Aorta (tissue), 5 donors: Measurements from ENCODE around the gene NIT2. TPM values are rescaled to one million over a fixed set of nuclear protein-coding genes. Genes with fewer than 3 reads are reported as not detected.

ENCODE experiments used
- ATAC-seq: fragments of 200-7000 bp; cut with Tn5 transposase; one replicate; pipeline ENCODE4 v1.9.1; 2022; ENCODE audit warnings: moderate library complexity; ENCODE audit not compliant: low FRiP score
- DNase-seq, 2 donors: peaks; one replicate each; pipeline ENCODE4 v3.0.0-alpha.2; 2020
- H3K27ac ChIP-seq, 2 donors: one replicate each; pipeline ENCODE4 v1.5.1; 2013; ENCODE audit warnings: low read length in 2 of 2, mild to moderate bottlenecking in 2 of 2, moderate library complexity in 2 of 2, control low read depth in 1 of 2, inconsistent platforms in 1 of 2, low read depth in 1 of 2
- H3K27me3 ChIP-seq, 2 donors: one replicate each; pipeline ENCODE4 v1.6.1; 2013; ENCODE audit warnings: control low read depth in 1 of 2, low read length in 1 of 2, mild to moderate bottlenecking in 1 of 2, moderate library complexity in 1 of 2; ENCODE audit not compliant: insufficient read depth in 2 of 2, control insufficient read depth in 1 of 2
- H3K36me3 ChIP-seq, 2 donors: one replicate each; pipeline ENCODE4 v1.6.1; 2013; ENCODE audit warnings: control low read depth in 1 of 2, low read length in 1 of 2, mild to moderate bottlenecking in 1 of 2; ENCODE audit not compliant: insufficient read depth in 2 of 2, control insufficient read depth in 1 of 2
- H3K4me1 ChIP-seq, 2 donors: one replicate each; pipeline ENCODE4 v1.6.1; 2013; ENCODE audit warnings: low read length in 2 of 2, control low read depth in 1 of 2, mild to moderate bottlenecking in 1 of 2, moderate library complexity in 1 of 2; ENCODE audit not compliant: insufficient read depth in 2 of 2, control insufficient read depth in 1 of 2
- H3K4me3 ChIP-seq, 2 donors: one replicate each; pipeline ENCODE4 v1.5.1; 2013; ENCODE audit warnings: low read length in 2 of 2, control low read depth in 1 of 2, mild to moderate bottlenecking in 1 of 2
- H3K9me3 ChIP-seq: one replicate; pipeline ENCODE4 v1.6.1; 2013; ENCODE audit warnings: mild to moderate bottlenecking, low read length; ENCODE audit not compliant: control insufficient read depth
- WGBS, 2 donors: extraction: QIAGEN DNeasy Blood & Tissue Kit; methylation state at CpG; one replicate each; pipeline ENCODE4 v1.1.7; 2013; 5-methylcytosine and 5-hydroxymethylcytosine counted together
- intact Hi-C, 2 donors: fragments of 100-400 bp; cut with DNase I; formaldehyde crosslinking; loops; one replicate each; pipeline versions ENCODE4 v1.14.2 to v1.15.0; 2022
- long read RNA-seq, 2 donors: library from polyadenylated mRNA; unstranded; transcript quantifications; one replicate each; pipeline ENCODE4 v2.0.0, GENCODE V29; 2020 to 2021
- polyA plus RNA-seq, 2 donors: library from polyadenylated mRNA; stranded (reverse); fragments of 200-250 nt; gene quantifications; one replicate each; pipeline ENCODE4 v1.2.3, GENCODE V29; 2013
- total RNA-seq, 2 donors: library from RNA; stranded (reverse); fragmentation: NEBNext Ultra II Directional; extraction: Animal tissue kit (Norgen Biotek cat#: 25700); gene quantifications; one replicate each; pipeline ENCODE4 v1.2.1, GENCODE V29; 2021
- donor health status: healthy with polysubstance abuse.
- donor health status: Bipolar disorder and iron deficiency.
- donor health status: DM: no; HTN: no; CAD: no.
- donor health status: DM: no; HTN: no; CAD: no.
- donor health status: DM: yes; HTN: yes; CAD: no.

The NIT2 gene
- total RNA-seq (10 to 100 TPM; 33.7 to 34.0 TPM), polyA plus RNA-seq (10 to 100 TPM; 13.3 to 58.7 TPM)
- long read RNA-seq, donor 1, full-length matches to known transcripts, result 48 of 52 reads
- long read RNA-seq, donor 1, partial matches to known transcripts, result 2 of 52 reads
- long read RNA-seq, donor 1, other reads (novel, unspliced or antisense), result 2 of 52 reads
- long read RNA-seq, donor 2, full-length matches to known transcripts, result 10 of 19 reads
- long read RNA-seq, donor 2, partial matches to known transcripts, result 3 of 19 reads
- long read RNA-seq, donor 2, other reads (novel, unspliced or antisense), result 6 of 19 reads

GRCh38 chr3:100334488-100335351, at the start of gene NIT2:
Gene NIT2 (plus strand): TSS chr3:100334757. CDS start chr3:100334792, 35 bp downstream.
- H3K4me3 ChIP-seq, result peak within 1 kb of the TSS; percentile 61 to 79
- no peaks in the 10 kb centered on the region for H3K9me3 ChIP-seq
- intact Hi-C loops, result loop anchor here in 1 of 2 donors (10.0 kb wide), 1 partner anchor 70 kb away; the partner anchor contains the start of genes LNP1 and TOMM70
- peak; percentile 96 for ATAC-seq
- peak; percentile 88 to 95 for DNase-seq
- WGBS, 2 donors, result 0% methylated on average over 68 to 77 of the region's 77 CpGs
- no peaks in the 10 kb centered on the region for H3K27me3 ChIP-seq
- H3K4me1 ChIP-seq, result no peaks in the 10 kb centered on the region
- no peaks in the 10 kb centered on the region for H3K36me3 ChIP-seq
- peak within 1 kb of the TSS; percentile 14 to 77 for H3K27ac ChIP-seq

DNA sequence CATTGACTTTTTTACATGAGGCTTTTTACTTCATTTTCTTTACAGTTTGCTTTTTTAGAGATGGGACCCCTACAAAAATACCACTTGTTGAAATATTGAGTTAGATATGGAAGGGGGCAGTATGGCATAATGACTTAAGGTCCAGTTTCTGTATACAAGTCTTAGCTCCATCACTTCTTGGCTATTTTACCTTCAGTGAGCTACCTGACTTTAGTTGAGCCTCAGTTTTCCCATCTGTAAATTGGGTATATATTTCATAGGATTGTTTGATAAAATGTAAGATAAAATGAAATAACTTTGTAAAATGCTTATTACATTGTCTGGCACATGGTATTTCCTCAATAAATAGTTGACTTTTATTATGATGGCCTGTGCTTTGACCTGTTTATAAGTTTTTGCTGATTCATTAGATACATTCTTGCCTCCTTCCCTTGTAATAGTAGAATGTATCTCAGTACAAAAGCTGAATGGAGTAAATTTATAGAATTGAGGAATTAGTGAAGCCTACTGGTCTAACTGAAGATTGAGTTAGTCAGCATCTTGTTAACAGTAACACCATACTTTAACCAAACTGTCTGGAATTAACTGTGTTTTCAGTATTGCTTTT, 46.2 kb upstream of the NIT2 start:
- Histone ChIP-seq H3K36me3 (peaks cover 2 to 3% of the 10 kb centered on the region in 2 donors), H3K4me3 (no peak overlapping the region), H3K27me3 (no peaks in the 10 kb centered on the region), H3K27ac (no peak overlapping the region), H3K9me3 (no peaks in the 10 kb centered on the region), H3K4me1 (no peaks in the 10 kb centered on the region)
- DNase-seq, result no peak
- no peak for ATAC-seq
- intact Hi-C loops, result no loop called here

- Histone ChIP-seq H3K4me3 (no peak overlapping the region), H3K27me3 (no peaks in the 10 kb centered on the region), H3K27ac (no peak overlapping the region), H3K36me3 (peaks cover 2 to 3% of the 10 kb centered on the region in 2 donors), H3K4me1 (no peaks in the 10 kb centered on the region), H3K9me3 (no peaks in the 10 kb centered on the region)
- 72 to 73% methylated on average over 2 of the region's 2 CpGs for WGBS, 2 donors
- intact Hi-C loops, result no loop called here
- DNase-seq (no peak), ATAC-seq (no peak)
Measured at GRCh38 chr3:100289339-100289738, 45.2 kb upstream of the NIT2 start.

DNA sequence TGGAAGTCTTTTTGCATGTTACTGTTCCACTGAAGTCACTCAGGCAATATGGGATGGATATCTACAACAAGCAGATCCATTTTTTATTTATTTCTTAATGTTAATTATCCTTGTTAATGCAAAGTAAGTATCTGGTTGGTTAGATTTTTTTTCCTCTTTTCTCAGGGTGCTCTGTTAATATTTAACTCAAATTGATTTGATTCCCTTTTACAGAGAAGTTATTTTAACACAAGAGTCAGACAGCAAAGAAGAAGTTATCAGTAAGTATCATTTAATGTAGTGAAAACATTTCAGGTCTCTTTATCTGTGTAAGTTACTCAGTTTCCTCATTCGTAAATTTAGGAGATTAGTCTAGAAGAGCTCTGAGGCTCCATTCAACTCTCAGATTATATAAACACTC, 39.5 kb upstream of the NIT2 start:
- peaks cover 0 to 3% of the 10 kb centered on the region in 2 donors for H3K36me3 ChIP-seq
- WGBS, 2 donors, result 85 to 93% methylated on average over 1 of the region's 1 CpG
- DNase-seq, result no peak

GRCh38 chr3:100297784-100298183, 36.8 kb upstream of the NIT2 start:
- ATAC-seq, result no peak
- Histone ChIP-seq H3K9me3 (no peaks in the 10 kb centered on the region), H3K27ac (no peak overlapping the region), H3K27me3 (no peaks in the 10 kb centered on the region), H3K4me3 (no peak overlapping the region), H3K4me1 (no peaks in the 10 kb centered on the region), H3K36me3 (peaks cover 0 to 3% of the 10 kb centered on the region in 2 donors)
- DNase-seq, result no peak
- WGBS, 2 donors, result 93 to 96% methylated on average over 2 of the region's 2 CpGs
- intact Hi-C loops, result no loop called here

More for the DNA sequence above, 39.5 kb upstream of the NIT2 start:
- H3K27ac ChIP-seq, result no peak overlapping the region
- no peak for ATAC-seq
- H3K9me3 ChIP-seq, result no peaks in the 10 kb centered on the region
- H3K4me3 ChIP-seq, result no peak overlapping the region
- intact Hi-C loops, result no loop called here
- H3K4me1 ChIP-seq, result no peaks in the 10 kb centered on the region
- no peaks in the 10 kb centered on the region for H3K27me3 ChIP-seq

- DNase-seq (no peak), ATAC-seq (no peak)
- Histone ChIP-seq H3K4me3 (no peak overlapping the region), H3K4me1 (no peaks in the 10 kb centered on the region), H3K9me3 (no peaks in the 10 kb centered on the region), H3K27me3 (no peaks in the 10 kb centered on the region), H3K36me3 (peaks cover 0 to 3% of the 10 kb centered on the region in 2 donors), H3K27ac (no peak overlapping the region)
- intact Hi-C loops, result no loop called here
- 65 to 80% methylated on average over 4 of the region's 4 CpGs for WGBS, 2 donors
Measured at GRCh38 chr3:100299016-100299415, 35.5 kb upstream of the NIT2 start.

DNA sequence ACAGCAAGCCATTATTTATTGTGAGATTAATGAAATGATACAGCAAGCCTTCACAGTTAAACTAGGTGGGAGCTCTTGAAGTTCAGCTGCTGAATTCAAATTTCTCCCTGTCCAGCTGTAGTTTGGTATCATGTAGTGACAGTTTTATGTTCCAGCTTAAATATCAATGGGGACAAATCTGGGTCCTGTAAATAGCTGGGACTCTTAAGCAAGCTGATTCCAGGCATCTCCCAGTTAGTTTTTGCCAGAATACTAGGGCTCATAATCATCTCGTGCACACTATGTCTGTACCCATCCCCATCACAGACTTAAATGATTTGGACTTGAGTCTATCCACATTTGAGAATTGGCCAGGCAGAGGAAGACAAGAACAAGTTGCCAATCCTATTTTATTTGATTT, 27.9 kb upstream of the NIT2 start:
- WGBS, 2 donors, result 80 to 85% methylated on average over 1 of the region's 1 CpG
- intact Hi-C loops, result no loop called here
- H3K27ac ChIP-seq, result no peak overlapping the region
- no peaks in the 10 kb centered on the region for H3K4me1 ChIP-seq
- no peak overlapping the region for H3K4me3 ChIP-seq
- ATAC-seq (no peak), DNase-seq (no peak)
- H3K9me3 ChIP-seq, result no peaks in the 10 kb centered on the region
- H3K27me3 ChIP-seq, result no peaks in the 10 kb centered on the region
- H3K36me3 ChIP-seq, result peaks cover 0 to 2% of the 10 kb centered on the region in 2 donors

DNA sequence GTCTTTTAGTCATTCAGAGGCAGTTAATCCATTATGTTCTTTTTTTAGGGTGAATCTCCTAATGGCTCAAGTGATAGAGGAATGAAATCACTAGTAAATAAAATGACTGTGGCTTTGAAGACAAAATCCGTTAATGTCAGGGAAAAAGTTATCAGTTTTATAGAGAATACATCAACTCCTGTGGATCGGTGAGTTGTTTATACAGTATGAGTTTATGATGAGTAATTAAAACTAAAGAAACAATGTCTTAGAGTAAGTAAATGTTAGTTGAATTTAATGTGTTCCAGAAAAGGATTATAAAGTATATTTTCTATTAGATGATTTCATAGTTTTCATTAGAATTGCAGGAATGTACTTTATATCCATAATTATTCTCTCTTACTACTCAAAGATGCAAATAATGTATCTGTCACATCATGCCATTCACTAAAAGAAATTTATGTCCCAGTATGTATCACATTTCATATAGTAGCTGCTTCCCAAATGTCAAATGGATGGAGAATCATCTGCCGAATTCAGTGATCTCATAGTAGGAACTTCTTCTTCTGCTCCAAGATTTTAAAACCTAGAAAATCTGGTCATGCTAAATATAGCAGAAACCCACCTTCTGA, 24.1 kb upstream of the NIT2 start:
- no peaks in the 10 kb centered on the region for H3K27me3 ChIP-seq
- H3K9me3 ChIP-seq, result no peaks in the 10 kb centered on the region
- no peak overlapping the region for H3K27ac ChIP-seq
- peaks cover 0 to 4% of the 10 kb centered on the region in 2 donors for H3K36me3 ChIP-seq
- ATAC-seq (no peak), DNase-seq (no peak)
- intact Hi-C loops, result no loop called here
- no peaks in the 10 kb centered on the region for H3K4me1 ChIP-seq
- 88 to 91% methylated on average over 3 of the region's 3 CpGs for WGBS, 2 donors
- H3K4me3 ChIP-seq, result no peak overlapping the region
